CD4-positive, alpha-beta T cell treated with Interleukin-4 for 4 hours (primary cell): Measurements from ENCODE around the gene IFNA21.
"Not testable (repeated sequence)": the region's sequence is repeated elsewhere in the genome, so short reads cannot be mapped to it uniquely, and the experiment has no call there.

Experiments
- DNase-seq: peaks from one replicate; pipeline ENCODE4 v3.0.0-alpha.2; 2020

Gene IFNA21

DNA sequence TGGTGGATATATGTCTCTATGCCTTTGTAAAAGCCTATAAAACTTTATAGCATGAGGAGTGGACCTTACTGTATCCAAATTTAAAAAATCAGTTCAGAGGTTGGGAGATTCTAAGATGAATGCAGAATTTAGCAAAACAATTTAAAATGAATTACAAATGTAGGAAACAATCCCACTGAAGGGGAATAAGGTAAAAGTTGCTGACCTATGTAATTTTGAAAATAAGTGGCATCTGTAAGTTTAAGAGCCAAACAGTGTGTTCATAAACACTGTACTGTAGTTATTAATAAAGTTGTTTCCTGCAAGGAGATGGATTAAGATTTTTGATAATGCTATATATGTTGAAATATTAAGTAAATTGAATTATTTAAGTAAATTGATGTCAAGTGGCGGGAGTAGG lies 29.4 kb downstream of the IFNA21 start:
- no peak for DNase-seq

DNA sequence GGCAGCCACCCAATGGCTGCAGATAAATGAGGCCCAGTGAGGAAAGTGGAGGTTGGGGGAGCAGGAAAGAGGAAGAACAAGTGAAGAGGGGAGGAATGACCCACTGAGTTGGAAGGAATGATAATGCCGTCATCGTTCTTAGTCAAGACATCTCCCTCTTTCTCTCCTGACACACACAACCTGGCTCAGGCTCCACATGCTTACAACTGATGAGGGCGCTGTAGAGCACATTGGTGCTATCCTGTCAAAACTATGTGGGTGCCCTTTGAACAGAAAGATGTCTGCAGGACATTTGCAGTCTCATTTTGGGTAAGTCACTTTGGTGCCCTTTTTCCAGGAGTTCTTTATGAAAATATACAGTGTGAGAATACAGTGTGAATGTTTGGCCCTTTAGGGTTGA lies 30.7 kb downstream of the IFNA21 start:
- DNase-seq: no peak

DNA sequence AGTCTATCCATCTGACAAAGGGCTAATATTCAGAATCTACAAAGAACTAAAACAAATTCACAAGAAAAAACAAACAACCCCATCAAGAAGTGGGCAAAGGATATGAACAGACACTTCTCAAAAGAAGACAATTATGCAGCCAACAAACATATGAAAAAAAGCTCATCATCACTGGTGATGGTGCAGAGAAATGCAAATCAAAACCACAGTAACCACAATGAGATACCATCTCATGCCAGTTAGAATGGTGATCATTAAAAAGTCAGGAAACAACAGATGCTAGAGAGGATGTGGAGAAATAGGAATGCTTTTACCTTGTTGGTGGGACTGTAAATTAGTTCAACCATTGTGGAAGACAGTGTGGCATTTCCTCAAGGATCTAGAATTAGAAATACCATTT lies 38.3 kb downstream of the IFNA21 start:
- DNase-seq: not testable (repeated sequence)

DNA sequence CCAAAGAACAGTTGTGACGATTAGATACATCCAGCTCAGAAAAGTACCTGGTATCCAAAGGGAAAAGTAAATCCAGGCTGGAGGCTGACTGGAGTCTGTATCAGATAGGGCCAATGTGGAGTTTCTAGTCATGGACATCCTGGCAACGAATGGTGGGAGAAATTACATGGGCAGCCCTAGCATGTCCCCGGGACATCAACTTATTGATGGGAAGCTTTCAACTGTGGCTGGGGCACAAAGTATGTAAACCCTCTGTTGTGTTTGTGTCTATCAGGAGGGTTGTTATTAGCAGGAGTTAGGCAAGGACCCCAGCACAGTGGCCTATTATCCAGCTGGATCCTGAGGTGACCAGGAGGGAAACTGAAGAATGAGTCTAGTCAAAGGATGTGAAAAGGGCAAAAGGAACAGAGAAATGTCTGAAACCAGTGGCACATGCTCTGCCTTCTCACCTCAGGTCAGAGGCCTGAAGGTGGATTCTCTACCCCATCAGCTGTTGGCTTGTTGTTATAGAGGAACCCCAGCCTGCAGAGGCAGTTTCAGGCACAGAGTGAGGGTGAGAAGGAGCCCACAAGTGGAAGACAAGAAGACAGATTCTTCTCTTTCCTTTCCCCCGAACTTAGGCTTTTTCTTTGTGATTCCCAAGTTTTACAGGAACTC lies 44.7 kb downstream of the IFNA21 start:
- DNase-seq: no peak

DNA sequence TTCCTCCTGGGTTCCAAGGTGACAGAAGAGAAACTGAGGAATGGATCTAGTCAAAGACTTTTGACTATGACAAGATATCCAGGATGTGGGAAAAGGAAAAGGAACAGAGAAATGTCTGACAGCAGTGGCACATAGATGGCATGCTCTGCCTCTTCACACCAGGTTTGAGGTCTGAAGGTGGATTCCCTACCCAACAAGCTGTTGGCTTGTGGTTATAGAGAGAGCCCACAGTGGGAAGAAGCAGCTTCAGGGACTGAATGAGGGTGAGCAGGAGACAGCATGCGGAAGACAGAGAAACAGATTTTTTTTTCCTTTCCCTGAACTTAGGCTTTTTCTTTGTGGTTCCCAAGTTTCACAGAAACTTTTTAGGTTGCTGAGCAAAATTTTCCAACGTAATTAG lies 45.4 kb downstream of the IFNA21 start:
- no peak for DNase-seq

DNA sequence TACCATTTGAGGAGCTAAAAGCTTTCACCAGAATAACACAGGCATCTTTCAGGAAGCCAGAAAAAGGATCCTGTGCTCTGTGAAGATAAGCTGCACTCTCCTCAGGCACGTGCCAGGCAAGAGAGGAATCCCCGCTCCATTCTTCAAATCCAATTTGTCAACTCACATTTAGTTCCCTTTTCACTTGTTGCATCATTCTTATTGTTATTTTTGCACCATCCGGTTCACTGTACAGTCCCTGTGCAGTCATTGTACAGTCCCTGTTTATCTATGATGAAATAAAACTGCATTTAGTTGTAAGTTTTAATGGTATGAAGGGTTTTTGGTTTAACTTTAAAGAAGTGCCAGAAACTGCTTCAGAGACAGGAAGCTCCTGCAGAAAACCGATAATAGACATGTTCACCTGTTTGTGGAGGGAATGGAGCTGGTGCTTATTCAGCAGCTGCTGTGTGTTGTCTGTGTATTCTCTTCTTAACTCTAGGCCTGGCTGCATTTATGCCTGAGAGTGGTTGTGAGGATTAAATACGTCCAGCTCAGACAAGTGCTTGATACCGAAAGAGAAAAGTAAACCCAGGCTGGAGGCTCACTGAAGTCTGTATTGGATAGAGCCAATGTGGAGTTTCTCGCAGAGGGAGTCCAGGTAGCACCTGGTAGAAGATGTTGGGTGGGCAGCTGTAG lies 47.2 kb downstream of the IFNA21 start:
- DNase-seq: no peak
